K562 treated with DMSO at 1 percent for 4 hours (cell line): Measurements from ENCODE around the gene ALAS2. TPM values are rescaled to one million over a fixed set of nuclear protein-coding genes. Genes with fewer than 3 reads are reported as not detected.

Source experiments
- total RNA-seq: library from RNA; unstranded; fragments of 300-600 nt; gene quantifications from 2 replicates; pipeline ENCODE4 v1.2.3, GENCODE V29; 2022; ENCODE audit not compliant: insufficient read depth

Gene ALAS2
- total RNA-seq, result 70.5 and 86.1 TPM in 2 replicates

GRCh38 chrX:55030271-55031205, at the start of gene ALAS2:
Gene ALAS2 (minus strand): TSS chrX:55030977. CDS start chrX:55026000, 4,977 bp downstream.

DNA sequence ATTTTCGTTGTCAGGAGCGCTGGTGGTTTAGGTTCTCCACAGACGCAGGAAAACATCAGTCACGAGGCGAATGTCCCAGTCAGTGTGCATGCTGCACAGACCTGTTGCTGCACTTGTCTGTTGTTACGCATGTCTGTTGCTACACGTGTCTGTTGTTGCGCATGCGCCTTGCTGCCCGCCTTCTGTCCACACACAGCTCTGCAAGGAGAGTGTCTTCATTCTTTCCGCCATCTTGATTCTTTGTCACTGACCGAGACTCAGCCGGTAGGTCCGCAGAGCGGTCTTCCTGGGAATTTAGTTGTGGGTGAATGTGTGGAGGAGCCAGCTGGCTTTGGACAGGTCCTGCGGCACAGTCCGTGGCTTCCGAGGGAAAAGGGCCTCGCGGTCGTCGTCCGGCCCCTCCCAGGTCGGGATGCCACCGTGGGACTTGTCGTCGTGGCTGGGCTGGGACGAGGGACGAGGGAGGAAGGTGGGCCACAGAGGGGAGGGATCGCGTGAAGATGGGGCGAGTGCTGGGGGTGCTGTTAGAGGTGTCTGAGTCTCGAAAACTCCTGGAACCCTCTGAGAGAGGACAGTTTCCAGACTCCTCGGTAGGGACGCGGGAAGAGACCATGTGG, 44.2 kb upstream of the ALAS2 start, which contains the start of gene PAGE2B:
Gene PAGE2B, plus strand, starts transcription at position 180 of the 617 bp plus-strand sequence. CDS start 1,012 bp downstream, outside the sequence.

DNA sequence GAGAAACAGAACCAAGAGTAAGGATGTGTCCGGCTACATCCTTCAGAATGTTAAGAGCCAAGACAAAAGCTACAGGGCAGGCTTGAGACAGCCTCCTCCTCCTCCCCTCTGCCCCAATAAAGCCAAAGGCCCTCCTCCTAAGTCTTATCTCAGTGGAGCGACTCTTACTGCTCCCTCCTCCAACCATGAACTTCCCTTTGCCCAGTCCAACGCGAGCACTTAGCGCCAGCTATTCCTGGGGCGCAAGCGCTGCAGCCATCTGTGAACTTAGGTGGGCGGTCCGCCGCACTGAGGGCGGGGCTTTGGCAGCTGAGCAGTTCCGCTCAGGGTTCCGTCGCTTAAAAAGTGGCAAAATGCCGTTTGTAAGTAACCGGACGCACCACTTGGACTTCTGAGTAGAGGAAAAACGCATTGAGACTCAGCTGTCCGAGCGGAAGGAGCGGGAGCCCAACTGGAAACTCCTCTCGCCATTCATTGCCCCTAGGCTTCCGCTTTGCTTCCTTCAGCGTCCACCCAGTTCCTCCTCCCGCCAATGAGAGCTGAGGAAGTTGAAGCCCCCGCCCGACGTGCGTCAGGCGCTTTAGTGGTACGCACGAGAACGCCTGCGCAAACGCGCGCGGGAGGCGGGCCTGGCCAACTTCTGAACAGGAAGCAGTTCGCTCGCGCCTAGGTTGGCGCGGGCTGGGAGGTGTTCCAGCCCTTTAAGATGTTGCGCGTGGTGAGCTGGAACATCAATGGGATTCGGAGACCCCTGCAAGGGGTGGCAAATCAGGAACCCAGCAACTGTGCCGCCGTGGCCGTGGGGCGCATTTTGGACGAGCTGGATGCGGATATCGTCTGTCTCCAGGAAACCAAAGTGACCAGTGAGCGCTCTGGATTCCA, 30.8 kb downstream of the ALAS2 start, which contains the start of gene APEX2:
Gene APEX2, plus strand, starts transcription at position 647 of the 882 bp plus-strand sequence. Its CDS starts 60 bp downstream, at position 707.

DNA sequence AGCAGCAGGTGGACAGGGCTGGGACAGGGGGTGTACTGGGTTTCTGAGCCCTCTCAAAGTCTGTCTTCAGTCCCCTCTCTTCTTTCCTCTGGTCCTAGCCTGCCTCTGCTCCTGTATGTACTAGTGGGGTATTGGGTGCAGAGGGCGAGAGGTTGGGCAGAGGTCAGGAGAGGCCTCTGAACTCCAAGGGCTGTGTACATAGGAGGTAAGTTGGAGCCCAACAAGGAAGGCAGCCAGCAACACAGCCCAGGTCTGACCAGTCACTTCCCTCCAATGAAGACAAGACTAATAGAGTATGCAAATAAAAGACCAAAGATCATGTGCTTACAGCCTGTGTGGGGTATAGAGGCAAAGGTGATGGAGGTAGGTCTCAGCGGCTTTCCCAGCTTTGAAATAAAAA, 36.7 kb downstream of the ALAS2 start, which contains the start of gene PFKFB1:
Gene PFKFB1, minus strand, starts transcription at position 90 of the 400 bp plus-strand sequence. CDS start 181 bp downstream, outside the sequence.

Other genes with a start within 250 kb of the ALAS2 start
- gene ITIH6, start 232.7 kb downstream of the ALAS2 start, total RNA-seq, result not detected in 2 replicates
- 36.7 and 46.4 TPM in 2 replicates for gene MAGED2, start 223.2 kb downstream of the ALAS2 start, total RNA-seq
- 0.77 and 1.3 TPM in 2 replicates for gene TRO, start 110.2 kb downstream of the ALAS2 start, total RNA-seq
- not detected in 2 replicates for gene PFKFB1, start 36.8 kb downstream of the ALAS2 start, total RNA-seq
- 14.7 and 18.1 TPM in 2 replicates for gene APEX2, start 30.6 kb downstream of the ALAS2 start, total RNA-seq
- gene PAGE2B, start 44.1 kb upstream of the ALAS2 start, total RNA-seq, result 26.0 and 28.6 TPM in 2 replicates
- gene PAGE2, start 58.0 kb upstream of the ALAS2 start, total RNA-seq, result 3.1 TPM in 1 of 2 replicates, not detected in the other
- 246 and 255 TPM in 2 replicates for gene PAGE5, start 189.4 kb upstream of the ALAS2 start, total RNA-seq
- not detected in 2 replicates for gene PAGE3, start 233.9 kb upstream of the ALAS2 start, total RNA-seq